Measurements from ENCODE around the gene CCDC137.

The CCDC137 gene

GRCh38 chr17:81702934-81703746 lies 36.6 kb downstream of the CCDC137 start, which contains the start of gene MRPL12:
TSS of gene MRPL12 (plus strand) at chr17:81703367. CDS start at chr17:81703502, 135 bp downstream.
- peak; percentile 76 to 91 (median 84) for DNase-seq

- no peak for DNase-seq
Observed at GRCh38 chr17:81703747-81704654, 37.5 kb downstream of the CCDC137 start.

- no peak for DNase-seq
Observed at GRCh38 chr17:81705518-81706231, 39.1 kb downstream of the CCDC137 start.

GRCh38 chr17:81706232-81706611 lies 39.7 kb downstream of the CCDC137 start:
- no peak for DNase-seq

- no peak for DNase-seq
Observed at GRCh38 chr17:81706757-81707624, 40.5 kb downstream of the CCDC137 start.

- no peak for DNase-seq
Observed at GRCh38 chr17:81707725-81708646, 41.4 kb downstream of the CCDC137 start.

- no peak for DNase-seq
Observed at GRCh38 chr17:81708739-81709185, 42.2 kb downstream of the CCDC137 start.

- peak in 1 of 5 donors; percentile 29 for DNase-seq
Observed at GRCh38 chr17:81710514-81711308, 44.2 kb downstream of the CCDC137 start.

GRCh38 chr17:81711814-81712467 lies 45.4 kb downstream of the CCDC137 start, which contains the start of gene SLC25A10:
TSS of gene SLC25A10 (plus strand) at chr17:81712284. CDS start at chr17:81712427, 143 bp downstream.
- DNase-seq = peak; percentile 60 to 80 (median 61)

GRCh38 chr17:81712468-81713003 lies 46.0 kb downstream of the CCDC137 start:
- DNase-seq = no peak

- no peak for DNase-seq
Observed at GRCh38 chr17:81713004-81713555, 46.5 kb downstream of the CCDC137 start.

- DNase-seq = no peak
Observed at GRCh38 chr17:81713556-81714411, 47.2 kb downstream of the CCDC137 start.

- no peak for DNase-seq
Observed at GRCh38 chr17:81714412-81715106, 48.0 kb downstream of the CCDC137 start.

- no peak for DNase-seq
Observed at GRCh38 chr17:81715107-81715871, 48.8 kb downstream of the CCDC137 start.

GRCh38 chr17:81715872-81716673 lies 49.5 kb downstream of the CCDC137 start:
- DNase-seq = no peak
